ENCODE data around the gene HYAL2.

HYAL2 gene

DNA sequence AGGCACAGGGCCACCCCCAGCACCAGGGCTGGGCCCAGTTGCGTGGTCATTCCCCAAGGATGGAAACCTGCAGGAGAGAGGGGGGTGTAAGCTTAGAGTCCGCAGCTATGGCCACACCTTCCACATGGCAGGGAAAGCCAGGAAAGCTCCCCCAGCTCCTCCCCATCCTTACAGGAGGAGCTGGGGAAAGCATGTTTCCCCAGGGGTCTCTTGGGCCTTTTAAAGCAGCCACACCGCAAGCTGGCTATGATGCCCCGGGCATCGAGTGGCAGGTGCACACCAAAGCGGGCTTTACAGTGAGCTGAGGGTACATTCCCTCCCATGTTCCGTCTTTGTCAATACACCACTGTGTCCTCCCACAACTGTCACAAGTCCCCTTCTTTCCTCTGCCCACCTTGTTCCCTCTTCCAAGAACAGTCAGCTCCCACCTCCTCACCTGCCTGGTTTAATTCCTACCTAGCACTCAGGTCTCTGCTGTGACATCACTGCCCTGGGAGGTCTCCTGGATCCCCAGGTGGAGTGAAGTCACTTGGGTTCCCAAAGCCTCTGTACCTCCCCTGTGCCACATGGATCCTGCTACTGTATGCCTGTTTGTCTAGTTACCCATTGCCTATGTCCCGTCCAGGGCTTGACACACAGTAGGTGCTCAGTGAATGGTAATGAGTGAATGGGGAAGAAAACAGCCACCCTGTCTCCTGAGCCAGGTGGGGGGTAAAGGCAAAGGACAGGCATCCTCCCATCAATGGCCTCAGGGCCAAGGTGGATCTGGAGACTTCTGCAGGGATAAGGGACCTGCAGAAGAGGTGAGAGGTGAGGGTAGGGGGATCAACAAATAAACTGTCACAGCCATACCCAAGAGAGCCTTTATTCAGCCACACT lies 26.8 kb downstream of the HYAL2 start:
- Mint-ChIP-seq H3K4me3 (no peak overlapping the region), H3K27me3 (ENCODE audit: low read depth, poor library complexity) (peaks cover 5% of the 10 kb centered on the region), H3K4me1 (peaks cover 33% of the 10 kb centered on the region), H3K27ac (peak overlapping the region; percentile 17), H3K9me3 (no peaks in the 10 kb centered on the region), H3K36me3 (ENCODE audit: low read depth) (no peaks in the 10 kb centered on the region)
- no peak for TF ChIP-seq CTCF (IDR thresholded peaks at IDR 0.05)
- DNase-seq, result no peak

GRCh38 chr3:50294492-50295403 lies 27.8 kb downstream of the HYAL2 start:
- Mint-ChIP-seq H3K27ac (no peak overlapping the region), H3K4me1 (peaks cover 25% of the 10 kb centered on the region), H3K9me3 (no peaks in the 10 kb centered on the region), H3K27me3 (ENCODE audit: low read depth, poor library complexity) (peaks cover 5% of the 10 kb centered on the region), H3K4me3 (no peak overlapping the region), H3K36me3 (ENCODE audit: low read depth) (no peaks in the 10 kb centered on the region)
- no peak for TF ChIP-seq CTCF (IDR thresholded peaks at IDR 0.05)
- DNase-seq, result no peak

DNA sequence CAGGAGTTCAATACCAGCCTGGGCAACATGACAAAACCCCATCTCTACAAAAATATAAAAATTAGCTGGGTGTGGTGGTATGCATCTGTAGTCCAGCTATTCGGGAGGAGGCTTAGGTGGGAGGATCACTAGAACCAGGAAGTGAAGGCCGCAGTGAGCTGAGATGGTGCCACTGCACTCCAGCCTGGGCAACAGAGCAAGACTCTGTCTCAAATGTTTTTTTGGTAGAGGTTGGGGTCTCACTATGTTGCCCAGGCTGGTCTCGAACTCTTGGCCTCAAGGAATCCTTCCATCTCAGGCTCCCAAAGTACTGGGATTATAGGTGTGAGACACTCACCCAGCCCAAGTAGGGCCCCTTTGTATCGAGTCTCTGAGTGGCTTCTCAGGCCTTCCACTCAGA lies 28.5 kb downstream of the HYAL2 start:
- Mint-ChIP-seq H3K27me3 (ENCODE audit: low read depth, poor library complexity) (peaks cover 4% of the 10 kb centered on the region), H3K36me3 (ENCODE audit: low read depth) (peaks cover 5% of the 10 kb centered on the region), H3K9me3 (no peaks in the 10 kb centered on the region), H3K4me1 (peaks cover 19% of the 10 kb centered on the region), H3K27ac (no peak overlapping the region), H3K4me3 (no peak overlapping the region)
- no peak for DNase-seq
- no peak for TF ChIP-seq CTCF (IDR thresholded peaks at IDR 0.05)

DNA sequence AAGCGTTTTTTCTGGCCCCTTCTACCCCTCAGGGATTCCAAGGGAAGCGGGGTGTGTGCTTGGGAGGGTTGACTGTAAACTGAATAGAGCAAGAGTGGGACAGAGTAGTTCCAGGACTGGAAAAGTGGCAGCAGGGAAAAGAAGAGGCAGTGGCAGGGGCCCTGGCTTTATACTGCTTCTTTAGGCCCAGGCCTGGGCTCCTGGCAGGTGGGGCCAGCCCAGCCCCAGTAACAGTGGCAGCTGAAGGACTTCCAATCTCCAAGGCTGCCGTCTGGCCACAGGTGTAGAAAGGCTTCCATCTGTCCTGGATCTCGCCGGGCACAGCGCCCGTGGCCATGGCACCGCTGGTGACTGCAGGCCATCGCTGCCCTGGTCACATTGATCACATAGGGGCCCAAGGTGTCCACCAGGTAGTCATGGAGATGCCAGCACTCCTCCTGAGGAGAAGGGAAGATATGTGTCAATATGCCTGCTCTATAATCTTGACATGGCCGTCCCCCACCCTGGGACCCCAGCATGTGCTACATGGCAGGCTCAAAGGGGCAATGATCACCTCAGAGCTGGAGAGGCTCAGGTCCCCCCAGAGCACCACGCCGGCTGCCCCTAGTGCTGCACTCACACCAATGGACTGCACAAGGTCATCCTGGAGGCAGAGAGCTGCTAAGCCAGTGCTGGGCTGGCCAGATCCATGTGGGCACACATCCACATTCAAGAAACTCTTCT lies 29.3 kb downstream of the HYAL2 start:
- Mint-ChIP-seq H3K9me3 (no peaks in the 10 kb centered on the region), H3K36me3 (ENCODE audit: low read depth) (peaks cover 13% of the 10 kb centered on the region), H3K27ac (peak overlapping the region; percentile 99), H3K4me3 (peak overlapping the region; percentile 88), H3K27me3 (ENCODE audit: low read depth, poor library complexity) (no peaks in the 10 kb centered on the region), H3K4me1 (peaks cover 16% of the 10 kb centered on the region)
- TF ChIP-seq CTCF (IDR thresholded peaks at IDR 0.05), result no peak
- DNase-seq, result no peak

- no peak for TF ChIP-seq CTCF (IDR thresholded peaks at IDR 0.05)
- DNase-seq, result peak; percentile 94
These were observed 30.1 kb downstream of the HYAL2 start, which contains the start of gene IFRD2 for GRCh38 chr3:50292159-50293078. TSS of gene IFRD2 (minus strand) at chr3:50292429. CDS start at chr3:50292274, 155 bp downstream.

More at GRCh38 chr3:50292159-50293078, 30.1 kb downstream of the HYAL2 start, which contains the start of gene IFRD2:
- H3K9me3 Mint-ChIP-seq, result no peaks in the 10 kb centered on the region
- H3K27ac Mint-ChIP-seq, result peak within 1 kb of the TSS; percentile 99
- peaks cover 16% of the 10 kb centered on the region for H3K36me3 Mint-ChIP-seq (ENCODE audit: low read depth)
- no peaks in the 10 kb centered on the region for H3K27me3 Mint-ChIP-seq (ENCODE audit: low read depth, poor library complexity)
- peaks cover 16% of the 10 kb centered on the region for H3K4me1 Mint-ChIP-seq
- H3K4me3 Mint-ChIP-seq, result peak within 1 kb of the TSS; percentile 88

Data from nephron progenitor cell (in vitro differentiated cells).